ENCODE measurements around the gene CRYZL1. TPM values are rescaled to one million over a fixed set of nuclear protein-coding genes. Genes with fewer than 3 reads are reported as not detected.

CRYZL1 gene
- total RNA-seq, 6 experiments from 2014 or later, result 28.0 to 32.8 (median 30.2) TPM

- no peaks in the 10 kb centered on the region for H3K27me3 Mint-ChIP-seq (ENCODE audit: insufficient read depth)
- no peak for TF ChIP-seq CTCF (IDR thresholded peaks at IDR 0.05)
- no peak for DNase-seq
- no peaks in the 10 kb centered on the region for H3K4me1 Mint-ChIP-seq (ENCODE audit: low read depth)
- H3K4me3 Mint-ChIP-seq, result no peak overlapping the region
- H3K27ac Mint-ChIP-seq, result no peak overlapping the region
- peaks cover 16% of the 10 kb centered on the region for H3K36me3 Mint-ChIP-seq (ENCODE audit: low read depth)
- H3K9me3 Mint-ChIP-seq, result no peaks in the 10 kb centered on the region
Measured at GRCh38 chr21:33598051-33598450, 43.5 kb downstream of the CRYZL1 start.

GRCh38 chr21:33588485-33589335, 52.8 kb downstream of the CRYZL1 start, which contains the start of gene DONSON:
DONSON (minus strand) TSS chr21:33588684; CDS start chr21:33588641, 43 bp downstream.
- Mint-ChIP-seq H3K27ac (peak within 1 kb of the TSS; percentile 95), H3K4me1 (ENCODE audit: low read depth) (peaks cover 27% of the 10 kb centered on the region), H3K4me3 (peak within 1 kb of the TSS; percentile 94), H3K36me3 (ENCODE audit: low read depth) (peaks cover 12% of the 10 kb centered on the region), H3K9me3 (no peaks in the 10 kb centered on the region), H3K27me3 (ENCODE audit: insufficient read depth) (peaks cover 3% of the 10 kb centered on the region; the same call in 1 of the 2 replicates)
- DNase-seq, result peak; percentile 78
- TF ChIP-seq CTCF (IDR thresholded peaks at IDR 0.05), result no peak

- Mint-ChIP-seq H3K9me3 (no peaks in the 10 kb centered on the region), H3K27ac (peak overlapping the region; percentile 89), H3K27me3 (ENCODE audit: insufficient read depth) (peaks cover 3% of the 10 kb centered on the region; the same call in 1 of the 2 replicates), H3K4me3 (peak overlapping the region; percentile 94), H3K36me3 (ENCODE audit: low read depth) (peaks cover 12% of the 10 kb centered on the region), H3K4me1 (ENCODE audit: low read depth) (peaks cover 27% of the 10 kb centered on the region)
- TF ChIP-seq CTCF (IDR thresholded peaks at IDR 0.05), result no peak
- no peak for DNase-seq
Measured at GRCh38 chr21:33587792-33588484, 53.6 kb downstream of the CRYZL1 start.

GRCh38 chr21:33586927-33587326, 54.6 kb downstream of the CRYZL1 start:
- Mint-ChIP-seq H3K36me3 (ENCODE audit: low read depth) (peaks cover 12% of the 10 kb centered on the region), H3K4me3 (peak overlapping the region; percentile 94), H3K27ac (peak overlapping the region; percentile 38; the same call in 1 of the 2 replicates), H3K9me3 (no peaks in the 10 kb centered on the region), H3K4me1 (ENCODE audit: low read depth) (peaks cover 27% of the 10 kb centered on the region), H3K27me3 (ENCODE audit: insufficient read depth) (peaks cover 3% of the 10 kb centered on the region; the same call in 1 of the 2 replicates)
- no peak for DNase-seq
- TF ChIP-seq CTCF (IDR thresholded peaks at IDR 0.05), result no peak

GRCh38 chr21:33584455-33584854, 57.1 kb downstream of the CRYZL1 start:
- H3K4me1 Mint-ChIP-seq (ENCODE audit: low read depth), result peaks cover 24% of the 10 kb centered on the region
- H3K9me3 Mint-ChIP-seq, result no peaks in the 10 kb centered on the region
- H3K36me3 Mint-ChIP-seq (ENCODE audit: low read depth), result peaks cover 13% of the 10 kb centered on the region
- no peak overlapping the region for H3K27ac Mint-ChIP-seq
- no peak overlapping the region for H3K4me3 Mint-ChIP-seq
- H3K27me3 Mint-ChIP-seq (ENCODE audit: insufficient read depth), result peaks cover 3% of the 10 kb centered on the region; the same call in 1 of the 2 replicates
- no peak for TF ChIP-seq CTCF (IDR thresholded peaks at IDR 0.05)
- DNase-seq, result no peak
